ENCODE data around the gene KCNH2. TPM values are rescaled to one million over a fixed set of nuclear protein-coding genes. Genes with fewer than 3 reads are reported as not detected.

KCNH2 gene
- total and polyA plus RNA-seq, 8 donors: 4.0 to 77.7 (median 7.3) TPM

- DNase-seq: no peak
- H3K27me3 ChIP-seq: peaks cover 0 to 68% (median 32%) of the 10 kb centered on the region in 3 donors
- H3K4me1 ChIP-seq: peaks cover 19 to 58% (median 32%) of the 10 kb centered on the region in 4 donors
- H3K4me3 ChIP-seq: no peak overlapping the region
- WGBS, 5 donors: 76 to 83% (median 78%) methylated on average over 25 to 26 of the region's 26 CpGs
- H3K9me3 ChIP-seq: no peaks in the 10 kb centered on the region
- peak overlapping the region in 2 of 5 donors; percentile 71 to 78 for H3K27ac ChIP-seq
- intact Hi-C loops (cut with DNase I; ENCODE audit: low total_unique reads): no loop called here
- no peaks in the 10 kb centered on the region for H3K36me3 ChIP-seq
- no peak for TF ChIP-seq POLR2AphosphoS5 (IDR thresholded peaks at IDR 0.05)
- no peak for TF ChIP-seq CTCF (IDR thresholded peaks at IDR 0.05)
- no peak for TF ChIP-seq POLR2A (IDR thresholded peaks at IDR 0.05)
- no peak for TF ChIP-seq EP300 (IDR thresholded peaks at IDR 0.05)
Measured at GRCh38 chr7:150957133-150958020, 20.7 kb downstream of the KCNH2 start.

GRCh38 chr7:150956395-150957132 is 21.6 kb downstream of the KCNH2 start:
- 86 to 94% (median 91%) methylated on average over 7 to 9 of the region's 9 CpGs for WGBS, 5 donors
- TF ChIP-seq EP300 (IDR thresholded peaks at IDR 0.05) (no peak), POLR2AphosphoS5 (IDR thresholded peaks at IDR 0.05) (no peak), POLR2A (IDR thresholded peaks at IDR 0.05) (no peak), CTCF (IDR thresholded peaks at IDR 0.05) (no peak)
- H3K27ac ChIP-seq: peak overlapping the region in 4 of 5 donors; percentile 2 to 78 (median 40)
- peaks cover 0 to 60% (median 25%) of the 10 kb centered on the region in 3 donors for H3K27me3 ChIP-seq
- H3K4me1 ChIP-seq: peaks cover 19 to 50% (median 26%) of the 10 kb centered on the region in 4 donors
- intact Hi-C loops (cut with DNase I; ENCODE audit: low total_unique reads): no loop called here
- peaks cover 0 to 5% (median 2%) of the 10 kb centered on the region in 4 donors for H3K36me3 ChIP-seq
- no peak for DNase-seq
- no peak overlapping the region for H3K4me3 ChIP-seq
- H3K9me3 ChIP-seq: no peaks in the 10 kb centered on the region

GRCh38 chr7:150955519-150956394 is 22.4 kb downstream of the KCNH2 start:
- H3K9me3 ChIP-seq: no peaks in the 10 kb centered on the region
- no peak for TF ChIP-seq POLR2A (IDR thresholded peaks at IDR 0.05)
- TF ChIP-seq CTCF (IDR thresholded peaks at IDR 0.05): peak in 1 of 7 experiments; percentile 8
- H3K27ac ChIP-seq: peak overlapping the region; percentile 23 to 78 (median 56)
- WGBS, 5 donors: 13 to 33% (median 24%) methylated on average over 12 to 37 of the region's 38 CpGs
- peak in 1 of 2 donors; percentile 93 for DNase-seq
- peak overlapping the region; percentile 28 to 38 (median 34) for H3K4me3 ChIP-seq
- peaks cover 0 to 58% (median 25%) of the 10 kb centered on the region in 3 donors for H3K27me3 ChIP-seq
- peaks cover 16 to 42% (median 23%) of the 10 kb centered on the region in 4 donors for H3K4me1 ChIP-seq
- intact Hi-C loops (cut with DNase I; ENCODE audit: low total_unique reads): no loop called here
- peaks cover 0 to 13% (median 7%) of the 10 kb centered on the region in 4 donors for H3K36me3 ChIP-seq

Measured in stomach (tissue), 9 donors.